ENCODE measurements around the gene PWWP2A.

PWWP2A gene

GRCh38 chr5:160105686-160106360 is 13.4 kb downstream of the PWWP2A start:
- in situ Hi-C loops (cut with MboI; ENCODE audit: low pct_unique_long_range_greater_than_20kb, low sequenced_read_pairs, unreplicated experiment) = no loop called here
- peak; percentile 43 for DNase-seq (ENCODE audit: low spot score)
- TF ChIP-seq CTCF (IDR thresholded peaks at IDR 0.05; ENCODE audit: extremely low read depth, insufficient read depth, missing control alignments) = no peak

- DNase-seq (ENCODE audit: low spot score) = no peak
- no peak for TF ChIP-seq CTCF (IDR thresholded peaks at IDR 0.05; ENCODE audit: extremely low read depth, insufficient read depth, missing control alignments)
- in situ Hi-C loops (cut with MboI; ENCODE audit: low pct_unique_long_range_greater_than_20kb, low sequenced_read_pairs, unreplicated experiment) = no loop called here
Measured at GRCh38 chr5:160097991-160098390, 21.3 kb downstream of the PWWP2A start.

- no peak for DNase-seq (ENCODE audit: low spot score)
- in situ Hi-C loops (cut with MboI; ENCODE audit: low pct_unique_long_range_greater_than_20kb, low sequenced_read_pairs, unreplicated experiment) = no loop called here
- TF ChIP-seq CTCF (IDR thresholded peaks at IDR 0.05; ENCODE audit: extremely low read depth, insufficient read depth, missing control alignments) = no peak
Measured at GRCh38 chr5:160096178-160096577, 23.1 kb downstream of the PWWP2A start.

GRCh38 chr5:160092960-160093707 is 26.1 kb downstream of the PWWP2A start:
- TF ChIP-seq CTCF (IDR thresholded peaks at IDR 0.05; ENCODE audit: extremely low read depth, insufficient read depth, missing control alignments) = no peak
- DNase-seq (ENCODE audit: low spot score) = peak; percentile 45
- in situ Hi-C loops (cut with MboI; ENCODE audit: low pct_unique_long_range_greater_than_20kb, low sequenced_read_pairs, unreplicated experiment) = no loop called here

- in situ Hi-C loops (cut with MboI; ENCODE audit: low pct_unique_long_range_greater_than_20kb, low sequenced_read_pairs, unreplicated experiment) = no loop called here
- no peak for DNase-seq (ENCODE audit: low spot score)
- no peak for TF ChIP-seq CTCF (IDR thresholded peaks at IDR 0.05; ENCODE audit: extremely low read depth, insufficient read depth, missing control alignments)
Measured at GRCh38 chr5:160092514-160092913, 26.7 kb downstream of the PWWP2A start.

GRCh38 chr5:160090059-160090458 is 29.2 kb downstream of the PWWP2A start:
- DNase-seq (ENCODE audit: low spot score) = no peak
- TF ChIP-seq CTCF (IDR thresholded peaks at IDR 0.05; ENCODE audit: extremely low read depth, insufficient read depth, missing control alignments) = no peak
- in situ Hi-C loops (cut with MboI; ENCODE audit: low pct_unique_long_range_greater_than_20kb, low sequenced_read_pairs, unreplicated experiment) = no loop called here

Data from GM13977 (cell line).